GM20000 (cell line): Measurements from ENCODE around the gene MAN1A2.
"Not testable (repeated sequence)": the region's sequence is repeated elsewhere in the genome, so short reads cannot be mapped to it uniquely, and the experiment has no call there.

ENCODE experiments used
- DNase-seq: peaks from one replicate; pipeline ENCODE4 v3.0.0; 2012; ENCODE audit warnings: low spot score
- TF ChIP-seq, protein P1 (sequence below): IDR thresholded peaks from 2 replicates; pipeline ENCODE4 v1.5.1; 2012; ENCODE audit warnings: mild to moderate bottlenecking, control low read depth; ENCODE audit errors: extremely low read depth, missing control alignments

Gene MAN1A2

GRCh38 chr1:117473063-117473462 is 105.8 kb downstream of the MAN1A2 start:
- TF ChIP-seq, protein P1, sequence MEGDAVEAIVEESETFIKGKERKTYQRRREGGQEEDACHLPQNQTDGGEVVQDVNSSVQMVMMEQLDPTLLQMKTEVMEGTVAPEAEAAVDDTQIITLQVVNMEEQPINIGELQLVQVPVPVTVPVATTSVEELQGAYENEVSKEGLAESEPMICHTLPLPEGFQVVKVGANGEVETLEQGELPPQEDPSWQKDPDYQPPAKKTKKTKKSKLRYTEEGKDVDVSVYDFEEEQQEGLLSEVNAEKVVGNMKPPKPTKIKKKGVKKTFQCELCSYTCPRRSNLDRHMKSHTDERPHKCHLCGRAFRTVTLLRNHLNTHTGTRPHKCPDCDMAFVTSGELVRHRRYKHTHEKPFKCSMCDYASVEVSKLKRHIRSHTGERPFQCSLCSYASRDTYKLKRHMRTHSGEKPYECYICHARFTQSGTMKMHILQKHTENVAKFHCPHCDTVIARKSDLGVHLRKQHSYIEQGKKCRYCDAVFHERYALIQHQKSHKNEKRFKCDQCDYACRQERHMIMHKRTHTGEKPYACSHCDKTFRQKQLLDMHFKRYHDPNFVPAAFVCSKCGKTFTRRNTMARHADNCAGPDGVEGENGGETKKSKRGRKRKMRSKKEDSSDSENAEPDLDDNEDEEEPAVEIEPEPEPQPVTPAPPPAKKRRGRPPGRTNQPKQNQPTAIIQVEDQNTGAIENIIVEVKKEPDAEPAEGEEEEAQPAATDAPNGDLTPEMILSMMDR: no peak
- DNase-seq: no peak

DNA sequence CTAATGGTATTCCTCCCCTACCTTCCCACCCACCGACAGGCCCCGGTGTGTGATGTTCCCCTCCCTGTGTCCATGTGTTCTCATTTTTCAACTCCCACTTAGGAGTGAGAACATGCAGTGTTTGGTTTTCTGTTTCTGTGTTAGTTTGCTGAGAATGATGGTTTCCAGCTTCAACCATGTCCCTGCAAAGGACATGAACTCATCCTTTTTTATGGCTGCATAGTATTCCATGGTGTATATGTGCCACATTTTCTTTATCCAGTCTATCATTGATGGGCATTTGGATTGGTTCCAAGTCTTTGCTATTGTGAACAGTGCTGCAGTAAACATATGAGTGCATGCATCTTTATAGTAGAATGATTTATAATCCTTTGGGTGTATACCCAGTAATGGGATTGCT is 108.2 kb downstream of the MAN1A2 start:
- not testable (repeated sequence) for DNase-seq

DNA sequence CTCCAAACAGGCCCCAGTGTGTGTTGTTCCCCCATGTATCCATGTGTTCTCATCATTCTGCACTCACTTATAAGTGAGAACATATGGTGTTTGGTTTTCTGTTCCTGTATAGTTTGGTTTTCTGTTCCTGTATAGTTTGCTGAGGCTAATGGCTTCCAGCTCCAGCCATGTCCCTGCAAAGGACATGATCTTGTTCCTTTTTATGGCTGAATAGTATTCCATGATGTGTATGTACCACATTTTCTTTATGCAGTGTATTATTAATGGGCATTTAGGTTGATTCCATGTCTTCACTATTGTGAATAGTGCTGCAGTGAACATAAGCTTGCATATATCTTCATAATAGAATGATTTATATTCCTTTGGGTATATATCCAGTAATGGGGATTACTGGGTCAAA is 111.8 kb downstream of the MAN1A2 start:
- no peak for DNase-seq
- TF ChIP-seq, protein P1: no peak

GRCh38 chr1:117481410-117481809 is 114.2 kb downstream of the MAN1A2 start:
- TF ChIP-seq, protein P1: no peak
- DNase-seq: no peak

- no peak for DNase-seq
- TF ChIP-seq, protein P1: no peak
Measured at GRCh38 chr1:117493906-117494305, 126.7 kb downstream of the MAN1A2 start.

GRCh38 chr1:117495068-117495467 is 127.8 kb downstream of the MAN1A2 start:
- no peak for DNase-seq
- TF ChIP-seq, protein P1: no peak

GRCh38 chr1:117499071-117499470 is 131.8 kb downstream of the MAN1A2 start:
- no peak for DNase-seq
- TF ChIP-seq, protein P1: no peak

DNA sequence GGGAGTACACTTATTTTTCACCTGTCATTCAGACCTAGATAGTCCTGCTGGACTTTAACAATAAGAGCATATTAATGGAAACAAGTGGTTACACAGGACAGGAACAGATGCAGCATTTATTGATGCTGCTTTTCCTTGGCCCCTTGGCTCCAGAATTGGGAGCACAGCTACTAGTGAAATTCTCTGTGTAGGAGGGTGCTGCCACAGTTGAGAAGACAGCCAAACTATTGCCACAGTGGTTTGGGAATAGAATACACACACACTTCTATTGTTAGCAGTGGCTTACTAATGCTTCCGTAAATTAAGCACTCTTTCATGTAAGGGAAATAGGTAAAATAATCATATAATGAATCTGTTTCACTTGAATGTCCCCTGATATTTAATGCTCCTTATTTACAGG is 133.3 kb downstream of the MAN1A2 start:
- TF ChIP-seq, protein P1: no peak
- no peak for DNase-seq
